Measurements from ENCODE around the gene MDFI.

Gene MDFI

DNA sequence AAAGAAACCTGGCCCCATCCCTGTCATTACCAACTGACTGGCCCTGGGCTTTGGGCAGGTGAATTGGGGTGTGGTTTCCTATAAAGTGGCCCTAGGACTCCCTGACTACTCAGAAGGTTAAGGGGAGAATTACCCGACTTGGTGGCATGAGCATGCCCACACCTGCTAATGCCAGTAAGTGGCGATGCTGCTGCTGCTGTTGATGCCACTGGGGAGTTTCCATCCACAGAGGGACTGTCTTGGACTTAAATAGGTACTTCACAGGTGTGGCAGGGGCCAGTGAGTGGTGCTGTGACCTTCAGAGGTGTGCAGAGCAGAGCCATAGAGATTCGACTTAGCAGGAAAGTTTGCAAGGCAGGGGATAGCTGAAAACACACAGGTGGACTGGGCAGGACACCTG, 32.6 kb upstream of the MDFI start:
- H3K79me1 ChIP-seq (ENCODE audit: low read length) = no peaks in the 10 kb centered on the region
- H3K56ac ChIP-seq (ENCODE audit: low read length) = no peak overlapping the region
- no peak overlapping the region for H3K27ac ChIP-seq (ENCODE audit: low read depth, low read length)
- H3K4ac ChIP-seq (ENCODE audit: low read depth, low read length) = no peak overlapping the region
- no peak overlapping the region for H3K4me3 ChIP-seq (ENCODE audit: low read length)
- no peak overlapping the region for H4K5ac ChIP-seq (ENCODE audit: low read length)
- no peak overlapping the region for H2BK5ac ChIP-seq (ENCODE audit: low read length)
- no peak overlapping the region for H2BK15ac ChIP-seq (replicated peaks; ENCODE audit: low read depth)
- DNase-seq = no peak
- H3K36me3 ChIP-seq (ENCODE audit: control insufficient read depth, insufficient read depth, low read length) = no peaks in the 10 kb centered on the region
- H3K4me1 ChIP-seq (ENCODE audit: control insufficient read depth, low read depth, low read length) = no peaks in the 10 kb centered on the region
- no peak overlapping the region for H3K9ac ChIP-seq (ENCODE audit: low read length)
- H2AK5ac ChIP-seq (ENCODE audit: low read length) = no peak overlapping the region
- H4K8ac ChIP-seq (ENCODE audit: low read depth, low read length) = no peak overlapping the region
- no peaks in the 10 kb centered on the region for H3K27me3 ChIP-seq (ENCODE audit: insufficient read depth, low read length, poor library complexity)
- no CpG with 5 or more reads among the region's 3 CpGs for WGBS (ENCODE audit: extremely low coverage, insufficient coverage, low lambda C conversion rate)
- H2BK120ac ChIP-seq (ENCODE audit: low read depth, low read length) = no peak overlapping the region
- H3K18ac ChIP-seq (ENCODE audit: low read length) = no peak overlapping the region
- H3K79me2 ChIP-seq (ENCODE audit: control insufficient read depth, insufficient read depth, low read length) = no peaks in the 10 kb centered on the region
- no peak overlapping the region for H3K4me2 ChIP-seq (ENCODE audit: low read length)
- no peak overlapping the region for H3K23ac ChIP-seq (ENCODE audit: low read length)

DNA sequence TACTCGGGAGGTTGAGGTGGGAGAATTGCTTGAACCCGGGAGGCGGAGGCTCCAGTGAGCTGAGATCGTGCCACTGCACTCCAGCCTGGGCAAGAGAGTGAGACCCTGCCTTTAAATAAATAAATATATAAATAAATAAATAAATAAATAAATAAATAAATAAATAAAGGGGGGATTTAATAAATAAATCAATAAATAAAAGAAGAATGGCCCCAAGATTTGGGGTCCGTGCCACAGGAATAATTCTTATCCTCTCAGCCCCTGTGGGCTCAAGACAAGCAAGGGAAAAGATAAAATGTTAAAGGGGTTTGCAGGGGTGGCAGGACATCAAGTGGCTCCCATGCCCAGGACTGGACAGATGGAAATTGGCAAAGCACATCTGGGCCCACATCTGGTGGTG, 31.2 kb upstream of the MDFI start:
- no CpG with 5 or more reads among the region's 5 CpGs for WGBS (ENCODE audit: extremely low coverage, insufficient coverage, low lambda C conversion rate)
- Histone ChIP-seq H3K23ac (ENCODE audit: low read length) (no peak overlapping the region), H3K27me3 (ENCODE audit: insufficient read depth, low read length, poor library complexity) (no peaks in the 10 kb centered on the region), H4K8ac (ENCODE audit: low read depth, low read length) (no peak overlapping the region), H3K79me2 (ENCODE audit: control insufficient read depth, insufficient read depth, low read length) (no peaks in the 10 kb centered on the region), H3K18ac (ENCODE audit: low read length) (no peak overlapping the region), H3K36me3 (ENCODE audit: control insufficient read depth, insufficient read depth, low read length) (no peaks in the 10 kb centered on the region), H3K79me1 (ENCODE audit: low read length) (no peaks in the 10 kb centered on the region), H2BK15ac (replicated peaks; ENCODE audit: low read depth) (no peak overlapping the region), H3K9ac (ENCODE audit: low read length) (no peak overlapping the region), H3K4me2 (ENCODE audit: low read length) (no peak overlapping the region), H4K5ac (ENCODE audit: low read length) (no peak overlapping the region), H3K4ac (ENCODE audit: low read depth, low read length) (no peak overlapping the region), H3K4me1 (ENCODE audit: control insufficient read depth, low read depth, low read length) (no peaks in the 10 kb centered on the region), H3K27ac (ENCODE audit: low read depth, low read length) (no peak overlapping the region), H2BK120ac (ENCODE audit: low read depth, low read length) (no peak overlapping the region), H3K56ac (ENCODE audit: low read length) (no peak overlapping the region), H3K4me3 (ENCODE audit: low read length) (no peak overlapping the region), H2AK5ac (ENCODE audit: low read length) (no peak overlapping the region), H2BK5ac (ENCODE audit: low read length) (no peak overlapping the region)
- DNase-seq = no peak

DNA sequence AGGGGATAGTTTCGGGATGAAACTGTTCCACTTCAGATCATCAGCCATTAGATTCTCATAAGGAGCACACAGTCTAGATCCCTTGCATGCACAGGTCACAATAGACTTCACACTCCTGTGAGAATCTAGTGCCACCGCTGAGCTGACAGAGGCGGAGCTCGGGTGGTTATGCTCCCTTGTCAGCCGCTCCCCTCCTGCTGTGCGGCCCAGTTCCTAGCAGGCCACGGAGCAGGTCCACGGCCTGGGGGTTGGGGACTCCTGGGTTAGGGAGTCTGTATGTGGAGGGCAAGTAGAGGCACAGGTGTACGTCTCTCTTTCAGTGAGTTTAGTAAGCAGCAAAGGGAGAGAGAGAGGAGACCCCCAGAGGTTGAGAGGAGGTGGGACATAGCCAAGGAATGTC, 30.5 kb upstream of the MDFI start:
- H3K4me2 ChIP-seq (ENCODE audit: low read length) = no peak overlapping the region
- WGBS (ENCODE audit: extremely low coverage, insufficient coverage, low lambda C conversion rate) = no CpG with 5 or more reads among the region's 9 CpGs
- H2BK120ac ChIP-seq (ENCODE audit: low read depth, low read length) = no peak overlapping the region
- H4K5ac ChIP-seq (ENCODE audit: low read length) = no peak overlapping the region
- H2AK5ac ChIP-seq (ENCODE audit: low read length) = no peak overlapping the region
- no peaks in the 10 kb centered on the region for H3K27me3 ChIP-seq (ENCODE audit: insufficient read depth, low read length, poor library complexity)
- H3K27ac ChIP-seq (ENCODE audit: low read depth, low read length) = no peak overlapping the region
- H3K56ac ChIP-seq (ENCODE audit: low read length) = no peak overlapping the region
- no peak overlapping the region for H2BK5ac ChIP-seq (ENCODE audit: low read length)
- no peaks in the 10 kb centered on the region for H3K79me2 ChIP-seq (ENCODE audit: control insufficient read depth, insufficient read depth, low read length)
- H3K4me1 ChIP-seq (ENCODE audit: control insufficient read depth, low read depth, low read length) = no peaks in the 10 kb centered on the region
- H3K23ac ChIP-seq (ENCODE audit: low read length) = no peak overlapping the region
- H3K18ac ChIP-seq (ENCODE audit: low read length) = no peak overlapping the region
- no peak for DNase-seq
- no peak overlapping the region for H3K4me3 ChIP-seq (ENCODE audit: low read length)
- H3K36me3 ChIP-seq (ENCODE audit: control insufficient read depth, insufficient read depth, low read length) = no peaks in the 10 kb centered on the region
- no peak overlapping the region for H4K8ac ChIP-seq (ENCODE audit: low read depth, low read length)
- H2BK15ac ChIP-seq (replicated peaks; ENCODE audit: low read depth) = no peak overlapping the region
- H3K79me1 ChIP-seq (ENCODE audit: low read length) = no peaks in the 10 kb centered on the region
- H3K4ac ChIP-seq (ENCODE audit: low read depth, low read length) = no peak overlapping the region
- no peak overlapping the region for H3K9ac ChIP-seq (ENCODE audit: low read length)

DNA sequence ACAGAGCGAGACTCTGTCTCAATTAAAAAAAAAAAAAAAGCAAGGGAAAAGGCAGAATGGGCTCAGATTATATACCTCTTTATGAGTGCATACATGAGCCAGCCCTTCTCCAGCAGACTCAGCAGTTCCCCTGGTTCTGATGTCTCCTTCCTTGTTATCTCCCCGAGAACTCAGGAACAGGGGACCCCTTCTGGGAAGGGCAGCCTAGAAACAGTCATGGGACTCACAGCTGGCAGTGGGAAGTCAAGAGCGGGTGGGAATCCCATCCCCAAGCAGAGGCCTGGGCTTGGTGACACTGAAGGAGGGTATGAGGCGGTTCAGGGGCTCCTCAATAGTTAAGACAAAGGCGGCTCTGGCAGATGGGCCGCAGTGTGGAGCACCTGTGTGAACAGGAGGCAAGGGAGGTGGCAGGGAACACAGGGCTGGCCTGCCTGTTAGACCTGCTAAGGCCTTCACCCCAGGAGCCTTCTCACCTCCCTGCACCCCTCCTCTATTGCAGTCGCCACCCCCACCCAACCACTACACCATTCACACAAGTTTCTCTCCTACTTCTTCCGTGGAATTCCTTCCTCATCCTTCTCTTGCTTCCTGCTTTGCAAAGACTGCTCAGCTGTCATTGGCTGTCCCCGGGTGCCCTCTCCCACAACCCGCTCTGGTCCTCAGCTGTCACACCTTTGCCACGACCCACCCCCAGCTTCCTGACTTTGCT, 29.7 kb upstream of the MDFI start:
- Histone ChIP-seq H3K79me2 (ENCODE audit: control insufficient read depth, insufficient read depth, low read length) (no peaks in the 10 kb centered on the region), H3K4ac (ENCODE audit: low read depth, low read length) (no peak overlapping the region), H4K5ac (ENCODE audit: low read length) (no peak overlapping the region), H2BK15ac (replicated peaks; ENCODE audit: low read depth) (no peak overlapping the region), H3K36me3 (ENCODE audit: control insufficient read depth, insufficient read depth, low read length) (no peaks in the 10 kb centered on the region), H3K4me2 (ENCODE audit: low read length) (no peak overlapping the region), H3K4me1 (ENCODE audit: control insufficient read depth, low read depth, low read length) (no peaks in the 10 kb centered on the region), H3K56ac (ENCODE audit: low read length) (no peak overlapping the region), H2AK5ac (ENCODE audit: low read length) (no peak overlapping the region), H3K23ac (ENCODE audit: low read length) (no peak overlapping the region), H3K9ac (ENCODE audit: low read length) (no peak overlapping the region), H3K18ac (ENCODE audit: low read length) (no peak overlapping the region), H3K27me3 (ENCODE audit: insufficient read depth, low read length, poor library complexity) (no peaks in the 10 kb centered on the region), H3K4me3 (ENCODE audit: low read length) (no peak overlapping the region), H4K8ac (ENCODE audit: low read depth, low read length) (no peak overlapping the region), H2BK120ac (ENCODE audit: low read depth, low read length) (no peak overlapping the region), H2BK5ac (ENCODE audit: low read length) (no peak overlapping the region), H3K27ac (ENCODE audit: low read depth, low read length) (no peak overlapping the region), H3K79me1 (ENCODE audit: low read length) (no peaks in the 10 kb centered on the region)
- WGBS (ENCODE audit: extremely low coverage, insufficient coverage, low lambda C conversion rate) = no CpG with 5 or more reads among the region's 11 CpGs
- no peak for DNase-seq

DNA sequence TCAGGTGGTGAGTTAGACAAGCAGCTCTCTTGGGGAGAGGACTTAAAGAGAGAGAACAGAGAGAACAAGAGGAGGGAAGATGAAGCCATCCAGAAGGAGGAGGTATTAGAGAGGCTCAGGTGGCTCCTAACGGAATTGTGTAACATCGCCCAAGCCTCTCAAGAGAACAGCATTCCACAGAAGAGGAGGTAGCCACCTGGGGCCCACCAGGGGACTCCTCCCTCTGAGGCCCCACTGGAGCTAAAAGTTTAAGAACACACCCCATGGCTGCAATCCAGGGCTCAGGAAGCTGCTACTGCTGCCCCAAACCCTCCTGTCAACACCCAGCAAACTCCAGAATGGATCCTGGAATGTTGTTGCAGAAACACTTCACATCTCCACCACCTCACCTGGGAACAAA, 23.6 kb upstream of the MDFI start:
- H3K56ac ChIP-seq (ENCODE audit: low read length) = no peak overlapping the region
- H2BK5ac ChIP-seq (ENCODE audit: low read length) = no peak overlapping the region
- H3K27me3 ChIP-seq (ENCODE audit: insufficient read depth, low read length, poor library complexity) = peaks cover 2% of the 10 kb centered on the region
- no peaks in the 10 kb centered on the region for H3K79me2 ChIP-seq (ENCODE audit: control insufficient read depth, insufficient read depth, low read length)
- no peak overlapping the region for H3K4ac ChIP-seq (ENCODE audit: low read depth, low read length)
- H3K36me3 ChIP-seq (ENCODE audit: control insufficient read depth, insufficient read depth, low read length) = no peaks in the 10 kb centered on the region
- H2BK15ac ChIP-seq (replicated peaks; ENCODE audit: low read depth) = no peak overlapping the region
- H3K79me1 ChIP-seq (ENCODE audit: low read length) = no peaks in the 10 kb centered on the region
- H4K8ac ChIP-seq (ENCODE audit: low read depth, low read length) = no peak overlapping the region
- no peak overlapping the region for H3K4me2 ChIP-seq (ENCODE audit: low read length)
- no peak overlapping the region for H3K18ac ChIP-seq (ENCODE audit: low read length)
- H3K4me3 ChIP-seq (ENCODE audit: low read length) = no peak overlapping the region
- no peak overlapping the region for H3K27ac ChIP-seq (ENCODE audit: low read depth, low read length)
- DNase-seq = no peak
- no CpG with 5 or more reads among the region's 2 CpGs for WGBS (ENCODE audit: extremely low coverage, insufficient coverage, low lambda C conversion rate)
- no peak overlapping the region for H3K23ac ChIP-seq (ENCODE audit: low read length)
- H3K9ac ChIP-seq (ENCODE audit: low read length) = no peak overlapping the region
- H2AK5ac ChIP-seq (ENCODE audit: low read length) = no peak overlapping the region
- H4K5ac ChIP-seq (ENCODE audit: low read length) = no peak overlapping the region
- H2BK120ac ChIP-seq (ENCODE audit: low read depth, low read length) = no peak overlapping the region
- H3K4me1 ChIP-seq (ENCODE audit: control insufficient read depth, low read depth, low read length) = peaks cover 2% of the 10 kb centered on the region

DNA sequence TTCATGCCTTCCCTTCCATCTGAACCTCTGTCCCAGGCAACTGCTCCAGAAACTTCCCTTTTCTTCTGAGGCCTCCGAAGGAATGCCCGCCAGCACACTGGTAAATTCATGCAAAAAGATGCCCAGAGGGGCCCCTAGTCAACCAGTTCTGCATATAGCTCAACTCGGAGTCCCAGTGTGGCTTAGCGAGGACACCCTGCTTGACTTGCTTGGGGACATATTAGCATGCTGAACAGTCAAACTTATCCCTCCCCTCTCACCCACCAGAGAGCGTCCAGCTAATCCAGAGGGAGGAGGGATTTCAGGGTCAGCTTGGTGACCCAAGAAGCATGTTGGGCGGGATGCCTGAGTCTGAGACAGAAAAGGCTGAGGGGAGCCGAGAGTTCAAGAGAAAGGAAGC, 23.0 kb upstream of the MDFI start:
- H4K5ac ChIP-seq (ENCODE audit: low read length) = no peak overlapping the region
- DNase-seq = no peak
- WGBS (ENCODE audit: extremely low coverage, insufficient coverage, low lambda C conversion rate) = no CpG with 5 or more reads among the region's 7 CpGs
- H3K27ac ChIP-seq (ENCODE audit: low read depth, low read length) = no peak overlapping the region
- no peaks in the 10 kb centered on the region for H3K79me2 ChIP-seq (ENCODE audit: control insufficient read depth, insufficient read depth, low read length)
- H2BK15ac ChIP-seq (replicated peaks; ENCODE audit: low read depth) = no peak overlapping the region
- no peak overlapping the region for H3K4ac ChIP-seq (ENCODE audit: low read depth, low read length)
- H3K4me2 ChIP-seq (ENCODE audit: low read length) = no peak overlapping the region
- H2BK5ac ChIP-seq (ENCODE audit: low read length) = no peak overlapping the region
- no peak overlapping the region for H4K8ac ChIP-seq (ENCODE audit: low read depth, low read length)
- H3K36me3 ChIP-seq (ENCODE audit: control insufficient read depth, insufficient read depth, low read length) = no peaks in the 10 kb centered on the region
- H3K4me3 ChIP-seq (ENCODE audit: low read length) = no peak overlapping the region
- H3K23ac ChIP-seq (ENCODE audit: low read length) = no peak overlapping the region
- no peak overlapping the region for H3K9ac ChIP-seq (ENCODE audit: low read length)
- H2AK5ac ChIP-seq (ENCODE audit: low read length) = no peak overlapping the region
- H3K56ac ChIP-seq (ENCODE audit: low read length) = no peak overlapping the region
- no peaks in the 10 kb centered on the region for H3K79me1 ChIP-seq (ENCODE audit: low read length)
- H3K27me3 ChIP-seq (ENCODE audit: insufficient read depth, low read length, poor library complexity) = peaks cover 2% of the 10 kb centered on the region
- H3K18ac ChIP-seq (ENCODE audit: low read length) = no peak overlapping the region
- H3K4me1 ChIP-seq (ENCODE audit: control insufficient read depth, low read depth, low read length) = peaks cover 2% of the 10 kb centered on the region
- no peak overlapping the region for H2BK120ac ChIP-seq (ENCODE audit: low read depth, low read length)
